ENCODE data around the gene CNDP1.
A peak's percentile ranks its signal among the peaks of the same experiment; 100 is the strongest.

Gene CNDP1

DNA sequence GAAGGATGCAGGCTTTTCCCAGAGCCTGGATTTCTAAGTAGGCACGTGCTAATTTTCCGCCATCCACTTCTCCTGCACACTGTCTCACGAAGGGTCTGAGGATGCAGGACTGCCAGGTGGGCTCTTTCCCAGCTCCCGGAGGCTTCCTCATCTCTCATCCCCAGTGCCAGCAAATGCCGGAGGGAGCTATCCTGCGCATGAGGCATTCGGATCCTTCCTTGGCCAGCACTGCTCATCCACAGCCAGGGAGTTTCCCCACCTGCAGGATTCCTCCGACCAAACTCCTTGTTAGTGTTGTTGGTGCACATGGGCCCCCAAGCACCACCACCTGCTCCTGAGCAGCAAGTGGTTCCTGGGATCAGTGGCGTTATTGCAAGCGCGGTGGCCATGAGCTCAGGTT lies 5.0 kb downstream of the CNDP1 start:
- H3K36me3 Mint-ChIP-seq (ENCODE audit: low read depth): no peaks in the 10 kb centered on the region
- no peak overlapping the region for H3K27ac Mint-ChIP-seq
- H3K27me3 Mint-ChIP-seq: peaks cover 3% of the 10 kb centered on the region
- H3K4me1 Mint-ChIP-seq (ENCODE audit: low read depth): peaks cover 5% of the 10 kb centered on the region
- no peak overlapping the region for H3K4me3 Mint-ChIP-seq
- no peaks in the 10 kb centered on the region for H3K9me3 Mint-ChIP-seq
- DNase-seq: no peak

DNA sequence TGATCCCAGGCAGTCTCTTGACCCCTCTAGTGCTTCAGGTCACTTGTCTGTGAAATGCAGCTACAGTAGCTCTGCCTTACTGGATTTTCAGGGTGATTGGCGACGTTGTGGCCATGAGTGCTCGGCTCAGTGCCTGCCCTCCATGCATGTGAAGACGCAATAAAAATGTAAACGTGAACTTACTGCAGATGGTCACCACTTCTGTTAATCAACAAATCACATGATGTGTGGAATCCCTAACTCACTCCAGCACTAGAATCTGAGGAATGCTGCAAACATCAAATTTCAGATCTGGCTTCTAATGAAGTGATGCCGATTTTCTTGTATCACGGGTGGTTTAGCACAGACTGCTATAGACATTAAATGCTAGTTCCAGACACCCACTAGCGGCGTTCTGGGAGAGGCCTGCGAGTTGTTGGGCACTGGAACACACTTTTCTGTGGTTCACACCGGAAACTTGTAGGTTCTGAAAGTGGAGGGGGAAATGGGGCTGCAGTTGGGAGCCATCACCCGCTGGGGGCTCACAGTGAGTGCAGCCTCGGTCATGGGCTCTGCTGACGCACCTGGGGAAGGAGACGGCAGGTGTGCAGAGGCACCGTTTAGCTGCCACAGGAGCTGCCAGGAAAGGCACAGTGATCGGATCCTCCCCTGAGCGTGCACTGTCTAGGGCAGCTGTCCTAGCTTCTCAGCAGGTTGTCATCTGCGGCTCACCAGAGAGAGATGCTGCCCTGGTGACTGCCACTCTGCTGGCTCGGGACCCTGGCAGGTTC lies 6.5 kb downstream of the CNDP1 start:
- DNase-seq: no peak
- Mint-ChIP-seq H3K9me3 (no peaks in the 10 kb centered on the region), H3K4me1 (ENCODE audit: low read depth) (peaks cover 5% of the 10 kb centered on the region), H3K27ac (no peak overlapping the region), H3K36me3 (ENCODE audit: low read depth) (no peaks in the 10 kb centered on the region), H3K27me3 (peaks cover 3% of the 10 kb centered on the region), H3K4me3 (no peak overlapping the region)

- Mint-ChIP-seq H3K9me3 (no peaks in the 10 kb centered on the region), H3K27me3 (peaks cover 4% of the 10 kb centered on the region), H3K4me1 (ENCODE audit: low read depth) (peaks cover 2% of the 10 kb centered on the region), H3K36me3 (ENCODE audit: low read depth) (no peaks in the 10 kb centered on the region), H3K27ac (no peak overlapping the region), H3K4me3 (no peak overlapping the region)
- DNase-seq: no peak
These were observed 7.6 kb downstream of the CNDP1 start for GRCh38 chr18:74541703-74542555.

- no peak for DNase-seq
- peaks cover 4% of the 10 kb centered on the region for H3K27me3 Mint-ChIP-seq
- H3K9me3 Mint-ChIP-seq: peaks cover 2% of the 10 kb centered on the region
- no peak overlapping the region for H3K4me3 Mint-ChIP-seq
- no peak overlapping the region for H3K27ac Mint-ChIP-seq
- no peaks in the 10 kb centered on the region for H3K36me3 Mint-ChIP-seq (ENCODE audit: low read depth)
- no peaks in the 10 kb centered on the region for H3K4me1 Mint-ChIP-seq (ENCODE audit: low read depth)
These were observed 10.6 kb downstream of the CNDP1 start for GRCh38 chr18:74544898-74545297.

DNA sequence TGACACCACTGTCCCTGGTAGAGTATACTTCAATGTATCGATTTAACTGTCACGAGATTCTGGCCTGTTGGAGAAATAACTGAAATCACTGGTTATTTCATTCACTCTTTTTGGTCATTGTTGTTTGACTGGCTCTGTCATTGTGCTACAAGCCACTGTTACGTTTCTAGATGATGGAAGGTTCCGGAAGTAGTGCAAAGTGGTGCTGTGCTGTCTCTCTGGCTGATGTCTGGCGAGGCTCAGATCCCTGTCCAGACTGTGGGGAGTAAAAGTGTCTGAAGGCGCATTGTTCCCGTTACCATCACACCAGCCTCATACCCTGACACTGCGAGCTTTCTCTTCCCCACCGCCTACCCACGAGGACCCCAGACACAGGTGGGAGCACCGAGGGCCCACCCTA lies 11.7 kb downstream of the CNDP1 start:
- H3K4me1 Mint-ChIP-seq (ENCODE audit: low read depth): no peaks in the 10 kb centered on the region
- peaks cover 2% of the 10 kb centered on the region for H3K27me3 Mint-ChIP-seq
- H3K9me3 Mint-ChIP-seq: peaks cover 2% of the 10 kb centered on the region
- no peak overlapping the region for H3K4me3 Mint-ChIP-seq
- H3K36me3 Mint-ChIP-seq (ENCODE audit: low read depth): no peaks in the 10 kb centered on the region
- H3K27ac Mint-ChIP-seq: no peak overlapping the region
- DNase-seq: no peak

DNA sequence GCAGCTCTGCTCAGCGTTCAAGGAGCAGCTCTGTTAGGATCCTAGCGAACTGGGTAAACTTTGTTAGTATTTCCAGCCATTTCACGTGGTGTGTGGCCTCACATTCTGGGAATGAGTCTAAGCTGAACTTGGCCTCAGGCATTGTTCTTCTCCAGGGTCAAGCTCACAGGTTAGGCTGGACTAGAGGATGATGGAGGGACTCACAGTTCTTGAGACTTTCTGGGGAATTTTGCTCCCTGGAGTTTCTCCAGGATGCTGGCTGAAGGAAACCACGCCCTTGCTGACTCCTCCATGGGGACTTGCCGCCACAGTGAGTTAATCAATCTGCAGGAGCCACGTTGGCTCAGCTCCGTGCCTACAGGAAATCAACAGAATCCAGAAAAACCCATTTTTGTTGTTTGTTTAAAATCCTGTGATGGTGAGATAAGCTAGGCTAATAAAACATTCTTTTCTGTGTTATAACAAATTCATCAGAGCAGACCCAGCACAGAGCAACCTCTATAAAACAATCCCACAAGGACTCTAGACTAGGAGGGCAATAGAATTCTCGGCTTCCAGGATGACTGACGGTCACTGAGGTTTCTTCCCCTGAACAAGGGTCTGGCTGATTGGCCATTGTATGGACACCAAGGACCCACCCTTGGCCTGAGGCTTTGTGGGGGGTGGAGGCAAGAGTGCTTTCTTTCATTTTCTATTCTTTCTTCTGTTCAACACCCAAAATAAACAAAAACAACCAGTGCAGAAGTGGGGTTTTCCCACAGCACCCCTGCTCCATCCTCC lies 12.6 kb downstream of the CNDP1 start:
- Mint-ChIP-seq H3K4me1 (ENCODE audit: low read depth) (no peaks in the 10 kb centered on the region), H3K9me3 (peaks cover 2% of the 10 kb centered on the region), H3K36me3 (ENCODE audit: low read depth) (no peaks in the 10 kb centered on the region), H3K27me3 (peaks cover 2% of the 10 kb centered on the region), H3K4me3 (no peak overlapping the region), H3K27ac (no peak overlapping the region)
- no peak for DNase-seq

DNA sequence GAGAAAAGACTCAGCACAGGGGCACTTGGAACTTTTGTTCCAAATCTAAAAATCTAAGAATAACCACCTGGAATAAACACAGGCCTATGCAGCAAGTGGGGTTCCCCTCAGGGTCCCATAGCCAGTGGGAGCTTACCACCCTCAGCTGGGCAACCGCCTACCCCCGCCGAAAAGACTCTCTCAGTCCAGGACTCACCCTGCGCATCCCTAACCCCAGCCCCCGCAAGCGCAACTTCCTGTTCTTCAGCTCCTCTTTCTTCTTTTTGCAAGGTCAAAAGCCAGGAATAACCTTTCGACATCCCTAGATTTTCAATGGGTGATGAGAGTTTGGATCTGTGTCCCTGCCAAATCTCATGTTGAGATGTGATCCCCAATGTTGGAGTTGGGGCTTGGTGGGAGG lies 13.6 kb downstream of the CNDP1 start:
- Mint-ChIP-seq H3K36me3 (ENCODE audit: low read depth) (no peaks in the 10 kb centered on the region), H3K9me3 (peaks cover 2% of the 10 kb centered on the region), H3K4me1 (ENCODE audit: low read depth) (no peaks in the 10 kb centered on the region), H3K4me3 (no peak overlapping the region), H3K27ac (no peak overlapping the region), H3K27me3 (peaks cover 2% of the 10 kb centered on the region)
- DNase-seq: no peak

DNA sequence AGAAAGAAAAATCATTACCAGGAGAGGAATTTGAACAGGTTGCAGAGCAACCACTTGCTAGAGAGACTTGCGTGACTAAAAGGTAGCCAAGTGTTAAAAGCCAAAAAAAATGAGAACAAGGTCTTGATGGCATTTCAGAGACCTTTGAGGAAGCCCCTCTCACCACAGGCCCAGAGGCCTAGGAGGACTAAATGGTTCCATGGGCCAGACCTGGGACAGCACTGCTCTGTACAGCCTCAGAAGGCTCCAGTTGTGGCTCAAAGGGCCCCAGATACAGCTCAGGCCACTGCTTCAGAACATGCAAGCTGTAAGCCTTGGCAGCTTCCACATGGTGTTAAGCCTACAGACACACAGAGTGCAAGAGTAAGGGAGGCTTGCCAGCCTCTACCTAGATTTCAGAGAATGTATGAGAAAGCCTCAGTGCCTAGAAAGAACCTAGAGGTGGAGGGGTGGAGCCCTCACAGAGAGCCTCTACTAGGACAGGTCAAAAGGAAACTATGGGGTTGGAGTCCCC lies 15.3 kb downstream of the CNDP1 start:
- Mint-ChIP-seq H3K4me3 (no peak overlapping the region), H3K27ac (no peak overlapping the region), H3K27me3 (peaks cover 12% of the 10 kb centered on the region), H3K9me3 (peaks cover 2% of the 10 kb centered on the region), H3K4me1 (ENCODE audit: low read depth) (no peaks in the 10 kb centered on the region), H3K36me3 (ENCODE audit: low read depth) (no peaks in the 10 kb centered on the region)
- DNase-seq: no peak

DNA sequence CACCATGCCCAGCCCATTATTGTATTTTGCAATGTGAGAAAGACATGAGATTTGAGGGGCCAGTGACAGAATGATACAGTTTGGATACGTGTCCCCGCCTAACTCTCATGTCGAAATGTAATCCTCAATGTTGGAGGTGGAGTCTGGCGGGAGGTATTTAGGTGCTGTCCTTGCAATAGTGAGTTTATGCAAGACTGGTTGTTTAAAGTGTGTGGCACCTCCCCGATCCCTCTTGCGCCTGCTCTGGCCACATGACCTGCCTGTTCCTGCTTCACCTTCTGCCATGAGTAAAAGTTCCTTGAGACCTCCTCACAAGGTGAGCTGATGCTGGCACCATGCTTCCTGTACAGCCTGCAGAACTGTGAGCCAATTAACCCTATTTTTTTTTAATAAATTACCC lies 16.6 kb downstream of the CNDP1 start:
- Mint-ChIP-seq H3K9me3 (peaks cover 2% of the 10 kb centered on the region), H3K4me1 (ENCODE audit: low read depth) (no peaks in the 10 kb centered on the region), H3K36me3 (ENCODE audit: low read depth) (no peaks in the 10 kb centered on the region), H3K27ac (no peak overlapping the region), H3K27me3 (peaks cover 12% of the 10 kb centered on the region), H3K4me3 (no peak overlapping the region)
- DNase-seq: no peak

DNA sequence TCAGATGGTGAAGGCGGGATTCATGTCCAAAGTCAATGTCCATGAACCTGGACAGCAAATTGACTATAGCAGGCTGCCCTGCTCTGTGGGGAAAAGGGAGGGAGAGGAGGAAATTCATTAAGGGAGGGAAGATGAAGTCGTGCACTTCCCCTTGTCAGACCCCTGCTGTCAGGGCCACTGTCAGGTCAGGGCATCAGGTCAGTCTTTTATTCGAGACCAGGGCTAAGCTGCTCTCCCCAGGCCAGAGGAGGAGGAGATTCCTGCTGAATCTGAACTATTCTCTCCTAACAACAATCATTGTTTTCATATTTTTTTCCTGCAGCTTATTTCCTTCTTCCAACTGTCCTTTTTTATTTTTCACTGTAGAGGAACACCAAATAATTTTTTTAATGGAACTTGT lies 17.2 kb downstream of the CNDP1 start:
- Mint-ChIP-seq H3K4me1 (ENCODE audit: low read depth) (no peaks in the 10 kb centered on the region), H3K4me3 (no peak overlapping the region)

DNA sequence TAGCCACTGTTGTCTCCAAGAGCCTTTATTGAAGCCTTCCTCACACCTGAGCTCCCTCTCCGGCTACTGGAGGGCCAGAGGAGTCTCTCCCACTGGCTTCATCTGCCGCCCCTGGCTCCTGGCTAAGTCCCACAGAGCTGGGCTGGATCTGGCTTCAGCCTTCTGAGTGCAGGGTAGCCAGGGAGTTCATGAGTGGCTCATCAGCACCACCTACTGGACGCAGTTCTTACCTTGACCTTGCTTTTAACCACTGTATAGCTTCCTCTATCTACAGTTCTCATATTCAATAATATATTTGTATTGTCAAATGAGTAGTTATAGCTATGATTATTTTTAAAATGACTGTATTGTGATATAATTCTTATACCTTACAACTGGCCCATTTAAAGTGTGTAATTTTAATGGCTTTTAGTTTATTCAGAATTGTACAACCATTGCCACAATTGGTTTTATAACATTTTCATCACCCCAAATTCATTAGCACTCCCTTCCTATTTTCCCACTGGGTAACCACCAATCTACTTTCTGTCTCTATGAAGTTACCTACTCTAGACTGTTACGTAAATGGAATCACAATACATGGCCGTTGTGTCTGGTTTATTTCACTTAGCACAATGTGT lies 17.7 kb downstream of the CNDP1 start:
- H3K27me3 Mint-ChIP-seq: peaks cover 16% of the 10 kb centered on the region
- H3K9me3 Mint-ChIP-seq: peaks cover 2% of the 10 kb centered on the region
- DNase-seq: peak; percentile 79
- no peaks in the 10 kb centered on the region for H3K36me3 Mint-ChIP-seq (ENCODE audit: low read depth)
- no peak overlapping the region for H3K27ac Mint-ChIP-seq
- no peaks in the 10 kb centered on the region for H3K4me1 Mint-ChIP-seq (ENCODE audit: low read depth)
- no peak overlapping the region for H3K4me3 Mint-ChIP-seq

More for the DNA sequence above, 17.2 kb downstream of the CNDP1 start:
- peaks cover 16% of the 10 kb centered on the region for H3K27me3 Mint-ChIP-seq
- no peak for DNase-seq
- no peak overlapping the region for H3K27ac Mint-ChIP-seq
- H3K36me3 Mint-ChIP-seq (ENCODE audit: low read depth): no peaks in the 10 kb centered on the region
- peaks cover 2% of the 10 kb centered on the region for H3K9me3 Mint-ChIP-seq

DNA sequence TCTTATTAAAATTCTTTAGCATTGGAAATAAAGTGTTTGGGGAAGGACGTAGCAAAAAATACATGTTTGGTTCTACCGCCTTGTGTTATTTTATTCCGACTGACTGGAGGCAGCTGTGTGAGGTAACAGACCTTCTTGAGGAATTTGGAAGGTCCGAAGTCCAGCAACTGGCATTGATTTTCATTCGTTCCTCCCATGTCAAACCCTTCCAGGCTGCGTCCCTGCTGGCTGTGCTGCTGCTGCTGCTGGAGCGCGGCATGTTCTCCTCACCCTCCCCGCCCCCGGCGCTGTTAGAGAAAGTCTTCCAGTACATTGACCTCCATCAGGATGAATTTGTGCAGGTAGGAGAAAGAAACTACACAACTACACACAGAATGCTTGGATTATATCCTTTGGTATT lies 21.8 kb downstream of the CNDP1 start:
- H3K4me3 Mint-ChIP-seq: no peak overlapping the region
- H3K27me3 Mint-ChIP-seq: peaks cover 21% of the 10 kb centered on the region
- no peak for DNase-seq
- H3K4me1 Mint-ChIP-seq (ENCODE audit: low read depth): no peaks in the 10 kb centered on the region
- H3K9me3 Mint-ChIP-seq: no peaks in the 10 kb centered on the region
- H3K36me3 Mint-ChIP-seq (ENCODE audit: low read depth): no peaks in the 10 kb centered on the region
- H3K27ac Mint-ChIP-seq: no peak overlapping the region

DNA sequence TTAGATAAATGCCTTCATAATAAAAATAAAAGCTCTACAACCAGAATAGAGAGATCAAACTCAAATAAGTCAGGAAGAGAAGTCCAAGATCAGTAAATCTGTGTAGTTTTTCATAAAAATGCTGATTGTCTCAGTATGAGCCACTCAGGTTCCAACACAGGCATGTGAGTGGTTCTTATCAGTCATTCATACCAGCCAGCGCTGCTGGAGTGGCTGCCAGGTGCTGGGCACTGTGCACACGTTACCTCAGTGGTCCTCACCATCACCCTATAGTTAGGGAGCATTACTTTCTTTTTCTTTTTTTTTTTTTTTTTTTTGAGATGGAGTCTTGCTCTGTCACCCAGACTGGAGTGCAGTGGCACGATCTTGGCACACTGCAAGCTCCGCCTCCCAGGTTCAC lies 23.8 kb downstream of the CNDP1 start:
- Mint-ChIP-seq H3K27me3 (peaks cover 21% of the 10 kb centered on the region), H3K27ac (no peak overlapping the region), H3K36me3 (ENCODE audit: low read depth) (no peaks in the 10 kb centered on the region), H3K9me3 (no peaks in the 10 kb centered on the region), H3K4me1 (ENCODE audit: low read depth) (no peaks in the 10 kb centered on the region), H3K4me3 (no peak overlapping the region)
- no peak for DNase-seq

DNA sequence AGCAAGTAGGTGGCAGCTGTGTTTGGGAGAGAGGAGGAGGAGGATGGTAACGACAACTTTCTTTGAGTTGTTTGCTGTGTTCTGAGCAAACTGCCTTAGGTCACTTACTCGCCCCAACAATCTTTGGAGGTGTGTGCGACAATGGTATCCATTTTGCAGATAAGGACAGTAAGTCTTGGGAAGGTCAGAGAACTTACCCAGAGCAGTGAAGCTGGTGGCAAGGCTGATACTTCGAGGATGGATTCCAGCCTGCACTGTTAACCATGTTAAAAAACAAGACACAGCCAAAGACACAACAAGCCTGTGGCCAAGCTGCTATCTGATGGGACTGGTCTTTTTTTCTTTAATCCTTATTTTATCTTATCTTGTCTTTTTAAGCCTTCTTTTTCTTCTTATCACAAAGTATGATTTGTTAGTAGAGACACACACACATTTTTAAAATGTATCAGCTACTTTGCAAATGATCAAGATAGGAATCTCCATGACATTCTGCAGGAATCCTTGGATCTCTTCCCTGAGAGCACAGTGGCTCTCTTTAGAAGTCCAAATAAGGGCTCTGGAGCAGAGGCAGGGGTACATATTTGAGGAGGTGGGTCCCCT lies 27.9 kb downstream of the CNDP1 start:
- peaks cover 9% of the 10 kb centered on the region for H3K9me3 Mint-ChIP-seq
- peaks cover 2% of the 10 kb centered on the region for H3K36me3 Mint-ChIP-seq (ENCODE audit: low read depth)
- no peak overlapping the region for H3K27ac Mint-ChIP-seq
- H3K4me1 Mint-ChIP-seq (ENCODE audit: low read depth): no peaks in the 10 kb centered on the region
- no peak for DNase-seq
- no peak overlapping the region for H3K4me3 Mint-ChIP-seq
- peaks cover 8% of the 10 kb centered on the region for H3K27me3 Mint-ChIP-seq

Measured in activated T-cell treated with anti-CD3 and anti-CD28 coated beads, Interleukin-2, amount 50 U/mL, for 24 hours (primary cell).